ENCODE measurements around the gene IL17REL.

IL17REL gene

DNA sequence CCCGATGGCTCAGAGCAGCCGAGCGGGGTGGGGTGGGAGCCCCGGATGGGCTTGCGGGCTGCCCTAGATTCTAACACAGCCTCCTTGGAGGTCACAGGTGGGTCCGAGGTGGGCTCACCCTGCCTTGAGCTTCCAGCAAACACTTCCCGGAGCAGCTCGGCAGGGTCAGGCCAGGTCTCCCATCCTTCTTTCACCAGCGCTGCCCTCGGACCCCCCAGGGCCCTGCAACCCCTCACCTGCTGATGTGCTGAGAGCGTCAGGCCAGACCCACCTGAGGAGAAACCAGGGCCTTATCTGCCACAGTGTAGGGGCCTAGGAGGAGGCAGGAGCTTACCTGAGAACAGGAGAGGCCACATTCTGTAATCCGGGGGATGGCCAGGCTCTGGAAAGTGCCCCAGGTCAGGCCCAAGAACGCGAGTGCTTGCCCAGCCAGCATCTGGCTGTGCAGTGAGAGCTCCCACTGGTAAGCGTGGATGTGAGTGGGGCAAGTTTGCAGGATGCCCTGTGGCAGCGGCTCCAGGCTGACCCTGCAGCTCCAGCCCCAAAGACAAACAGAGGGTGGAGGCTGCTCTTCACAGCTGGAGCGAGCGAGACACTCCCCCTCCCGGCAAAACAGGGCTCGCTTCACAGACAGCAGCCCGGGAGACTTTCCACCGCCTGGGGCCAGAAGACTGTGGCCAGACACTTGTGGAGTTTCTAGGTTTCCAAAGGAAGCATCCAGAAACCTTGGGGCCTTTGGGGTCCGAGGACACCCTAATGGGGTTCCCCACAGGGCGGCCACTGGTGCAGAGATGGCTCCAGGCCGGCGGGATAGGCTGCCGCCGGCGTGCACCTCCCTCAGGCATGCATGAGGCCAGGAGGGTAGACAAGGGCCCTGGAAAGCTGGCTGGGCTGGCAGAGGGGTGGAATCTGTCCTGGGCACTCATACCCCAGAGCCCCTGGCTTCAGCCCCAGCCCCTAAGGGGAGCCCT is at the start of gene IL17REL:
TSS of gene IL17REL (minus strand) at position 555 of the 971 bp plus-strand sequence. CDS start at position 436, 119 bp downstream.
- DNase-seq (ENCODE audit: low read depth) = no peak

DNA sequence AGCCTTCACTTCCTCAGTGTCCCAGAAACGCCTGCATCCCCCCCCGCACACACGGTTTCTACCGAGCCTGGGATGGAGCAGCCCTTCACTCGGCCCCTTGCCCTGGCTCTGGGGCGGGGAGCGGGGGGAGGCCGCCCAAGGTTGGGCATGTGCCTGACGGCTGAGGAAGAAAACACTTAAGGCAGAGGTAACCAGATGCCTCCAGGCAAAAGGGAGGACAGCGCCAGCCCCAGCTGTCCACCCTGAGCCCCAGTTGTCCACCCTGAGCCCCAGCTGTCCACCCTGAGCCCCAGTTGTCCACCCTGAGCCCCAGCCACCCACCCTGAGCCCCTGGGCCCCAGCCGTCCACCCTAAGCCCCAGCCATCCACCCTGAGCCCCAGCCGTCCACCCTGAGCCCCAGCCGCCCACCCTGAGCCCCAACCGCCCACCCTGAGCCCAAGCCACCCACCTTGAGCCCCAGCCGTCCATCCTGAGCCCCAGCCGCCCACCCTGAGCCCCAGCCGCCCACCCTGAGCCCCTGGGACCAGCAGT is 49.3 kb upstream of the IL17REL start:
- no peak for DNase-seq (ENCODE audit: low read depth)

DNA sequence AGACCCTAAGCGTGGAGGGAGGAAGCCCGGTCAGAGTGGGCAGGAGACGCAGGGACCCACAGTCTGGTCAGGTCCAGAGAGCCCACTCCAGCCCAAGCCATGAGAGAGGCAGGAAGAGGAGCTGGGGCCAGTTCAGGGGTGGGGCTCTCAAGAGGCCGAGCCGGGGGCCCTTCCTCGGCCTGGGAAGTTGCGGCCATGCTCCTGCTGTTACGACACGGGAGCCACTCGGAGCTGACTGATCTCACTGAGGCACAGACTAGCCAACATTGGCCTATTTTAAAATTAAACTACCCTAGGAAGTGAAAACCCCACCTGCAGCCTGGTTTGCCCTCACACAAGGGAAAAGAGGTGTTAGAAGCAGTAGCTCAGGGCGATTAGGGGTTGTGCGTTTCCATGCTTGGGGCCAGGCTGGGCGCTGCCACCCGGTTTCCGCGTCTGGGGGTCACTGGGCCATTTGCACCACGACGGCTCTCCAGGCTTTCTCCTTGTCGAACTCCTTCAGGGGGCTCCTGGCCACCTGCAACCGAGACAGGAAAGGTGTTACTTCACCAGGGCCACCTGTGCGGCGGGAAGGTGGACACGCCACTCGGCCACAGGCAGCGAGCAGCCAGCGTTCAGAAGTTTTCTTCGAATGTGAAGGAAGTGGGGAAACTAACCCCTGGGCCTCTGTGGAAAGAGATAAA is 48.7 kb upstream of the IL17REL start:
- no peak for DNase-seq (ENCODE audit: low read depth)

DNA sequence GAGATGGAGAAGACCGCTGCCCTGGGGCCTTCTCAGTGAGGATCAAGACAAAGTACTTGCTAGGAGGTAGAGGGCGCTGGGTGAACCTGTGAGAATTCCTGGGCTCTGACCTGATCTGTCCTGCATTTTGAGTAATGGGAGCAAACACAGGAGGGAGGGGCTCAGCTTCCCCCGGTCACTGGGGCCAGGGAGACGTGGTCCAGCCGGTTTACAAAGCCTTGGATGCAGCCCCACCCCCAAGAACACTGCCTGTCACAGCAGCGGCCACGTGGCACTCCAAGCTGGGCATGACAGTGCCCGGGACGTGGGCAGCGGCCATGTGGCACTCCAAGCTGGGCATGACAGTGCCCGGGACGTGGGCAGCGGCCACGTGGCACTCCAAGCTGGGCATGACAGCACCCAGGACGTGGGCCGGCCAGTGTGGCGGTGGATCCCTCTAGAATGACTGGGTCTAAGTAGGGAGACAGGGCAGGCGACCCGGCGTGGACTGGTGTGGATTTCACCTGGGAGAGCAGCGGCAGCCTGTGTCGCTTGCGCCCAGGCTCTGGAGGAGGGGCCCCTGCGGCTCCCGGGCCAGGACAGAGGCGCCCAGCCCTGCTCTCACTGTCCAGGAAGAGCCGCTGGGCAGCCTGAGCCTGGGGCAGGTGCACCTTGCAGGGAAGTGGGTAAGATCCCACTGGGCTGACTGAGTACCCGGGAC is 48.0 kb upstream of the IL17REL start:
- DNase-seq (ENCODE audit: low read depth) = no peak

DNA sequence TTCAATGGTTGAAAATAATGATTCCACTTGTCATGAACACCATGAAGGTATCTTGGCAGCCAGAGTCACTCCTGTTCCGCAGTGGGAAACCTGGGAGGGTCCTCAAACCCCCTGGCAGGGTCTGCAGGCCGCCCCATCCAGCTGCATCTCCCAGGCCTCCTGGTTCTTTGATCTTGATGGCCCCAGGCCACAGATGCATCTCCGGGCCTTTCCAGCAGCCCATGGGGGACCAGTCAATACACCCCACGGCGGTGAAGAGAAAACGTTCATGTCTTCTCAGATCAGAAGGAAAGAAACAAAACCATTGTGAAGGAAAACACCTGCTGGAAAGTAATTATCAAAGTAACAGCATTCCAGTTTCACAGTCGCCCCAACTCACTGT is 47.3 kb upstream of the IL17REL start:
- DNase-seq (ENCODE audit: low read depth) = no peak

DNA sequence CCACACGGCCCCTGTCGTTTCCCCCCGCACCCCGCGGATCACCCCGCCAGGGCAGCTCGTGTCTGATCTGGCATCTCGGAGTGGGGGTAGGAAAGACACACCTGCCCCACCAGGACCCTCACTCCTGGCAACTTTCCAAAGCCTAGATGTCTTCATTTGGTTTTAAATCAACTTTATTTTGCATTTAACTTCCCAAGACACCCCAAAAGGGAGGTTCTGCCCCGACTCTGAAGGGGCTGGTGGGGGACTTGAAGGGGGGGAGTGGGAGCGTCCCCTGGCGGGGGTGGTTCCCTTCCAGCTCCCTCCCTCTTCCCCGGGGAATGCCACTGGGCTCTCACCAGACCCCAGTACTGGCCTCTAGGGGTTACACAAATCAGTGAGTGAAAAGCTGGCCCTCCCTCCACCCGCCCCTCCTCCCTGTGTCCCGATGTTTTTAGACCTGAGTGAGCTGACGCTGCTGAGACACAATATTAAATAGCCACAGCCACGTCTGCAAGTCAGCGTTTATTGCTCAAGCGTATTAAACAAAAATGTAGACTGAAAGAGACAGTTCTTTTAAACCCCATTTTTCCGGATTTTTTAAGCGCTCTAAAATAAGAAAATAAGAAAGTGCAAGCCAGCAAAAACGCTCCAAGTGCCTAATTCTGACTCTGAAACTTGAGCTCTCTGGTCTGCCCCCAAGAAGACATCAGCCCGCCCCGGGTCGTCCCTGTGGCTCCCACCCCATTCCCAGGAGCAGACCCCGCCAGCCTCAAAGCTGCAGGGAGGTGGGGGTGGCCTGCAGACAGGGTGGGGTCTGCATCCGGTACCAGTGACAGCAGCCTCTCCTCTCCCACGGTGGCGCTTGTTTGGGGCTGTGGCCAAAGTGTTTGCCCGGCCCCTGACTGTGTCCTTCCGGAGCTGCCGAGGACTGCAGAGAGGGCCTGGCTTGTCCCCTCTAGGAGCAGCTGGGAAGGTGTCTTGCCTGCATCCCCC is 46.6 kb upstream of the IL17REL start:
- DNase-seq (ENCODE audit: low read depth) = no peak

DNA sequence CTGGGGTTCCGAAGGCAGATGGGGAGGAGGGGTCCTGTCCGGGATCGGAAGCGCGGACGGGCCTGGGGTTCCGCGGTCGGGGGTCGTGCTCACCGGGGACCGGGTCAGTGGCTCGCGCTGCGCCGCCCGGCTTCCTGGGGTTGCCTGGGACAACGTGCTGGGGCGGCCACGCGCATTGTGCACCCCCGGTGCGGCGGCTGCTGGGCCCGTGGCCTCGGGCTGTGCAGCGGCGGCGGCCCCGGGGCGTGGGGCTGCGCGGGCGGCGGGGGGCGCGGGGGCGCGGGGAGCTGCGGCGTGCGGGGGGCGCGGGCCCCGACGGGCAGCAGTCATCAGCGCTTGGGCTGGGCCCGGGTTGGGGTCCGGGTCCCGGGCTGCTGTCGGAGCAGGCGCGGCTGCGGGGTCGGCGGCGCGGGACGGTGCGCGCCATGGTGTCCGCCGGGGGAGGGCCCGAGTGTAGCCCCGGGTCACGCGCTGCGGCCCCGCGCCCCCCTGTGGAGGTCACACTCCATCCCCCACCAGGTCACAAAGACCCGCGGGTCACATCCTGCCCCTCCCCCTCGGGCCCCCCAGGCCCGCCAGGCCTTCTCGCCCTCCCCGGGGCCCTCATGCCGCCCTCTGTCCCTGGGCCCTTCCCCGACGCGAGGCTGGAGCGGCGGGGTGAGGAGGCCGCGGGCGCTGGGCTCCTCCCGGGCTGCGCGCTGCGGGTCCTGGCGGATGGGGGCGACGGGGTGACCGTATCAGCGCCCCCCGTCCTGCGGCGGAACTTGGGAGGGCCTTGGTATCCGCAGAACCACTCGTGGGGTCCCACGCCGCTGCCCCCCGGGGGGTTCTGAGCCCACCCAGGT is 45.7 kb upstream of the IL17REL start, which contains the start of gene TTLL8:
TSS of gene TTLL8 (minus strand) at position 238 of the 845 bp plus-strand sequence.
- DNase-seq (ENCODE audit: low read depth) = no peak

DNA sequence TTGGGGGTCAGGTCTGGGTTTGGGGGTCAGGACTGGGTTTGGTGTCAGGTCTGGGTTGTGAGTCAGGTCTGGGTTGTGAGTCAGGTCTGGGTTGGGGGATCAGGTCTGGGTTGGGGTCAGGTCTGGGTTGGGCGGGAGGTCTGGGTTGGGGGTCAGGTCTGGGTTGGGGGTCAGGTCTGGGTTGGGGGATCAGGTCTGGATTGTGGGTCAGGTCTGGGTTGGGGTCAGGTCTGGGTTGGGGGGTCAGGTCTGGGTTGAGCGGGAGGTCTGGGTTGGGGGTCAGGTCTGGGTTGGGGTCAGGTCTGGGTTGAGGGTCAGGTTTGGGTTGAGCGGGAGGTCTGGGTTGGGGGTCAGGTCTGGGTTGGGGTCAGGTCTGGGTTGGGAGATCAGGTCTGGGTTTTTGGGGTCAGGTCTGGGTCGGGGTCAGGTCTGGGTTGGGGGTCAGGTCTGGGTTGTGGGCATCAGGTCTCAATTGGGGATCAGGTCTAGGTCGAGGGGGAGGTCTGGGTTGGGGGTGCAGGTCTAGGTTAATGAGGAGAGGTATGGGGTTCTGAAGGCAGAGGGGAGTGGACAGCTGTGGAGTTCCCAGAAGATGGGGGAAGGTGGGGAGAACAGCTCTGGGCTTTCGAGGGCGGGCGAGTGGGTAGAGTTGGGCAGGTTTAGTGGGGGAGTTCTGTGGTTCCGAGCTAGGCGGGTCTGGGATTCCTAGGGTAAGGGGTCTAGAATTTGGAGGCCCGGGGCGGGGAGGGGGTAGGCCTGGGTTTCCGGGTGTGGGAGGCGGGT is 44.9 kb upstream of the IL17REL start:
- DNase-seq (ENCODE audit: low read depth) = no peak

DNA sequence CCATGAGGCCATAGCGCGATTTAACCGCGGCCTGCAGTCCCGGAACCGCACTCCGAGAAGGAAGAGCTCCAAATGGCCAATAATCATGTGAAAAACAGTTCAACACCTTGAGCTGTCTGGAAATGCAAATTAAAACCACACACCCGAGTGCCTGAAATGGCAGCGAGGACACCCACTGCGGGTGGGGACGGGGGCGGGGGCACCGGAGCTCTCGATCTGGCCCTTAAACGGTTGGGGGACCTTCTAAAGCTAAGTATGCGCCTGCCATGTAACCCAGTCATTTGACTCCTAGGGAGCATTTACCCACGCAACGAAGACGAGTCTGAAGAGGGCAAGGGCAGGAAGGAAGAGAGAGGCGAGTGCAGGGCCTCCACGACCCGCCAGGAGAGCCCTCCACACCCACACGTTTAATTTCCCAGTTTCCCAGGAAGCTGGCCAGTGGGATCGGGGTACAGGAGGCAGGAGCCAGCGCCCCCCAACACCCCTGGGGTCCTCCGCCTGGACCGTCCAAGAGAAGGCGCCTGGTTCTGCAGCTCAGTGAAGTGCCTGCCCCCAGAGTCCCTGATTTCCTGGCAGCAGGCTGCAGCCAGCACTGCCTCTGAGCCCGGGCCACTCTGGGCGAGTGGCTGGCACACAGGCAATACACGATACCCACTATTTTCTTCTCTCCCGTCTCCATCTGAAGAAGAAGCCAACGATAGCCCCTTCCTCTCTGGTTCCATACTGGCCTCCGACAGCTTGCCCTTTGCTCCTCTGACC is 43.8 kb upstream of the IL17REL start:
- DNase-seq (ENCODE audit: low read depth) = no peak

DNA sequence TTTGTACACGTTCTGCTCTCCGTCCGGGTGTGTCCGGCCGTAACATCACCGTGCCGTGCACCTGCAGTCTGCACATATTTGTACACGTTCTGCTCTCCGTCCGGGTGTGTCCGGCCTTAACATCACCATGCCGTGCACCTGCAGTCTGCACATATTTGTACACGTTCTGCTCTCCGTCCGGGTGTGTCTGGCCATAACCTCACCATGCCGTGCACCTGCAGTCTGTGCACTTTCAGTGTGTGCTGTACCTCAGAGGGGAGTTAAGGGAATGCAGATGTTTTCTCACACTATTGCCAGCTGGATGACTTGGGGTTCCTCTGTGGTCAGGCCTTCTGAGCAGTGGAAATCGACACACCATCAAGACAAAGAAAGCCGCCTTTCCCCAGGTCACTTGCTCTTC is 41.3 kb upstream of the IL17REL start:
- no peak for DNase-seq (ENCODE audit: low read depth)

DNA sequence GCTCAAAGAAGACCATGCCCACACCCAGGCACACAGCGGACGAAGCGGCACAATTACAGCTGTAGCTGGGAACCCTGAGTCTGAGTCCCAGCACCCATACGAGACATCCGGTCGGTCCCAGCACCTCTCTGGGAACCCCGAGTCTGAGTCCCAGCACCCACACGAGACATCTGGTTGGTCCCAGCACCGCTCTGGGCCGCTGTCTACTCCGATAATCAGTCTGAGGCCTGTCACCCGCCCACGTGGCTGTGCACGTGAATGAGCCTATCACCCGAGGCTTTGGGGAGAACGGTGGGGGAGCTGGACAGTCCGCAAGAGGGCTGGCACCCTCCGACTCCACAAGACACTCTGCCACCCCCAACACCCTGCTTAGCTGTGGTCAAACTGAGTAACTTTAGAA is 39.4 kb upstream of the IL17REL start:
- no peak for DNase-seq (ENCODE audit: low read depth)

DNA sequence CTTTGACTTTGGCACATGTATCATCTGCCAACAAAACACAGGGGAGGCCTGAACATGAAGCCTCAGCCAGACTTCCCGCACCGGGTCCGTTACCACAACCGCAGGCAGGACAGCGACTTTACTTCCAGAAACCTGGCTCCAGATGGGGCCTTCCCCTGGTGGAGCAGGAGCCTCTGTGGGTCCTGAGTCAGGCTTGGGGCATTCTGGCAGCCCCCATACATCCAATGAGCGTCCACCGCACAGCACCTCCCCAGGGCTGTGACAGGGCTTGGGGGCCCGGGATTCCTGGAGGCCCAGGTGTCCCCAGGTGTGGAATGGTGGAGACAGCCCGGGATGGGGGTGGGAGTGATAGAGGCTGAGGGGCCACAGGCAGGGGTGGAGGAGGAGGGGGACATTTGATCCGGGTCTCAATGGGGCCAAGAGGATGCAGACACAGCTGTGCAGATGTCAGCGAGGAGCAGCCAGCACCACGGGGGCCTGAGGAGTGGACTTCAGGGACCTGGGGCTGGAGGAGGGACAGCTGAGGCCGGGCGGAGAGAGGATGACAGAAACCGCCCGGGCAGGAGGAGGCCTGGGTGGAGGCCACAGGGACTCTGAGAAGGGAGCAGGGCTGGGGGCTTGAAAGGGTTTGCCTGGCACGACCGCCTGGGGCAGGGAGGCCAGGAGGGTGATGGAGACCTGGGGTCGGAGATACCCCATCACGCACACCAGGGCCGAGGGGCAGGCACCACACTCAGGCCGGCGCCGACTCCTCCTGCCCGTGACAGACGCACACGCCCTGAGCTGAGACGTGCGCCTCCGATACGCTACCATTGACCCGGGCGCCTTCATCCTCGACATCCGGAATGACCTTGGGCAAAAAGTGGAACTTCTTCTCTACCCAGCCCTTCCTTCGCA is 37.0 kb upstream of the IL17REL start:
- DNase-seq (ENCODE audit: low read depth) = no peak

DNA sequence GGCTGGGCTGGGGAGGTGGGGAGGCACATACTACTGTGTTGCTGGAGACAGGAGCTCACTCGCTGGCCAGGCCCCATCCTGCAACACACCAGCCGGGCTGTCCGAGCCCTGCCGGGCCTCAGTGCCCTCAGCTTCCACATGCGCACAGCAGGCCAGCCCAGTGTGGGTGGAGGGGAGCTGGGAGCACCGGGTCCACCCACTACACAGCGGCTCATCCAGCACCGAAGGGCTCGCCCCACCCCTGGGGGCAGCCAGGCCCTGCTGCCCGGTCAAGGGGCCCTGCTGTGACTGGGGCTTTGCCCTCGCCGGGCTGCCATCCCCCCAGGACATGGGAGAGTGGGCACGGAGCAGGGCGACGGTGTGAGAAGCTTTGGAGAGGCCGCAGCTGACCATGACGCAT is 36.3 kb upstream of the IL17REL start:
- DNase-seq (ENCODE audit: low read depth) = no peak

DNA sequence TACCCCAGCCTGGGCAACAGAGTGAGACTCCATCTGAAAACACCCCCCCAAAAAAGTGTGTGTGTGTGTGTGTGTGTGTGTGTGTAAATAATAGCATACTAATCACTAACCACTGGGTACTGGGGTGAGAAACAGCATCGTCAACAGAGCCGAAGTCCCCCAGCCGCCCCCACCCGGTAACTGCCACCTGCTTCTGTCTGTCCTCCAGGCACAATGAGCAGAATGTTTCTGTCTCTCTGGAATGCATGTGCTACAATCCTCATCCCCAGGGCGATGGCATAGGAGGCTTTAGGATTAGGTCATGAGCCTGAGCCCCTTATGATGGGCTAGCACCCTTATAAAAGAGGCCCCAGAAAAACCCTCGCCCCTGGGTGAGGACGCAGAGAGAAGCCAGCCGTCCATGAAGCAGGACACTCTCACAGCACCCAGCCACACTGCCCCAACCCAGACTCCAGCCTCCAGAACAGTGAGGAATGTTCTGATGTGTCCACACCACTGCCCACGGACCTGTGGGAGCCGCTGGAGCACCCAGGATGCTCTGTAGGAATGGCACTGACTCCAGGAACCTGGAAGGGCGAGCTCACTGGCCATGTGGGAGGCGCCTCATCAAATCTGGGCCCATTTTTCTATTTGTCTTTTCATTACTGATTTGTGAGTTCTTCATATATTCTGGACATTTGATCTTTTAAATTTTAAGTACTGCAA is 35.6 kb upstream of the IL17REL start:
- no peak for DNase-seq (ENCODE audit: low read depth)

DNA sequence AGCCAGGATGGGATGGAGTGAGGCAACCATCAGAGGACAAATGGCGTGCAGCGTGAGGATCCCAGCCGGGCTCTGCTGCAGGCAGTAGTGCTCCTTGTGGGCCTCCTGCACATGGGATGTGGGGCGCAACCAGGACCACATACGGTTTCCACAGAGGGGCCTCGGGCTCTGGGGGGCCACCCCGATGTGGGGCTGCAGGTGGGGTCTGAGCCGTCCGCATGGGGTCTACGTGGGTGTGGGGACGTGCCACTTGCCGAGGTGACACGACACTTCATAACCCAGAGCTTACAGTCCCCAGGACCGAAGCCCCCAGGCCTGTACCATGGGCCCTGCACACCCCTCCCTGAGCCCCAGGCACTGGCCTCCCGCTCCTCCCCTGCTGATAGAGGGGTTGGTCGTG is 34.8 kb upstream of the IL17REL start:
- DNase-seq (ENCODE audit: low read depth) = no peak

DNA sequence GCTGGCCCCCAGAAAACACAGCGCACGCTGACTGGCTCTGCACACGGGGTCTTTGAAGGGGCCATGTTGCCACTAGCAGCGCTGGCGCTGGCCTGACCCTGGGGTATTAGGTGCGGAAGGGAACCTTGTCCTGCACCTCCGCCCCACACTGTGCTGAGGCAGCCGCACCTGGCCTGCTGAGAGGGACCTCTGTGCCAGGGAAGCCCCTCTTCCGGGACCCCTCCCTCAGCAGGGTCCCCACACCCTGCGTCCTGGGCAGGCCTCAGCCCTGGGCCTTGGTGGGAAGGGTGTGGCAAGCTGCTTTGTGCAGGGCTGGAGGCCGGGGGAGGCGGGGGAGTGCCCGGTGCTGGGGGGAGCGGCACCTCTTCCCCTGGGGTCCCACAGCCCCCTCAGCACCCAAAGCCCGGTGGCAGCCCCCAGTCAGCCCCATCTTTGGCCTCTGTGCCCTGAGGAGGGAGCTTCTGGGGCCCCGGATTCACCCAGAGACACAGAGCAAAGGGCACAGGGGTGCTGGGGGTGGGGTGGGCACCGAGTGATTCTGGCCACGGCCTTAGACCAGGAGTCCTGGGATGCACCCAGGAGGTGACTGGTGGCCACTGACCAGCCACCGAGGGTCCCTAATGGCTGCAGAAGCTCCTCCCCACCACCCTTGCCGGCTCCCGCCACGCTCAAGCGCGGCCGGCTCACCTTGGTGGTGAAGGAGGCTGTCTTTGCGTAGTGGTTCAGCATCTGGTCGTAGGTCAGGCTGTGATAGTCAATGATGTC is 34.1 kb upstream of the IL17REL start:
- DNase-seq (ENCODE audit: low read depth) = no peak
